ENCODE measurements around the gene FDX1.

DNA sequence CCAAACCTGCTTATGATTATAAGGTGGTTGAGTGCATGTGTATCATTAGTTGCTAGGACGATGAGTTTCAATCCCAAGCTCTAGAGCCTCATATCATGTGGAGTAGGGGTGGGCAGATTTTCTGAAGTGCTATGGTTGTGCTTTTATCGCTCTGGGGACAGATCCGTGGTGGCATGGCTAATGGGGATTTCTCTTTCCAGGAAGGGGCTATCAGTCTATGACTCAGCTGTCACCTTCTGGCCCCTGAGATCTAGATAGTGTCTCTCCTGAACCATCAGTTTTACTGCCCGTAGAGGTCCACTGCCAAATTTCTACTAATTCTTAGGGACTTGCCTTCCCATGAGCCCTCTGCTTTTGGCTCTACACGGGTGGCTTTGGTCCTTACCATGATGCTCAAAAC is 51.8 kb downstream of the FDX1 start:
- TF ChIP-seq, protein P1, sequence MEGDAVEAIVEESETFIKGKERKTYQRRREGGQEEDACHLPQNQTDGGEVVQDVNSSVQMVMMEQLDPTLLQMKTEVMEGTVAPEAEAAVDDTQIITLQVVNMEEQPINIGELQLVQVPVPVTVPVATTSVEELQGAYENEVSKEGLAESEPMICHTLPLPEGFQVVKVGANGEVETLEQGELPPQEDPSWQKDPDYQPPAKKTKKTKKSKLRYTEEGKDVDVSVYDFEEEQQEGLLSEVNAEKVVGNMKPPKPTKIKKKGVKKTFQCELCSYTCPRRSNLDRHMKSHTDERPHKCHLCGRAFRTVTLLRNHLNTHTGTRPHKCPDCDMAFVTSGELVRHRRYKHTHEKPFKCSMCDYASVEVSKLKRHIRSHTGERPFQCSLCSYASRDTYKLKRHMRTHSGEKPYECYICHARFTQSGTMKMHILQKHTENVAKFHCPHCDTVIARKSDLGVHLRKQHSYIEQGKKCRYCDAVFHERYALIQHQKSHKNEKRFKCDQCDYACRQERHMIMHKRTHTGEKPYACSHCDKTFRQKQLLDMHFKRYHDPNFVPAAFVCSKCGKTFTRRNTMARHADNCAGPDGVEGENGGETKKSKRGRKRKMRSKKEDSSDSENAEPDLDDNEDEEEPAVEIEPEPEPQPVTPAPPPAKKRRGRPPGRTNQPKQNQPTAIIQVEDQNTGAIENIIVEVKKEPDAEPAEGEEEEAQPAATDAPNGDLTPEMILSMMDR (IDR thresholded peaks at IDR 0.05), result no peak
- TF ChIP-seq POLR2AphosphoS5 (IDR thresholded peaks at IDR 0.05), result no peak
